Suprapubic skin (tissue), 3 donors: ENCODE measurements around the gene LENEP.

Source experiments
- POLR2AphosphoS5 ChIP-seq, 3 donors: sonication (generic); formaldehyde crosslinking; IDR thresholded peaks; one replicate each; pipeline ENCODE4 v1.6.1; 2017; ENCODE audit warnings: antibody characterized with exemption in 3 of 3
- TF ChIP-seq, protein P1 (sequence below), 2 donors: fragments of 200-600 bp in 1 of 2; fragments of 450-650 bp in 1 of 2; sonication (generic) in 1 of 2; IDR thresholded peaks; one replicate each; pipeline ENCODE4 v1.5.1; 2016 to 2019; ENCODE audit warnings: antibody characterized with exemption in 2 of 2, mild to moderate bottlenecking in 1 of 2, moderate library complexity in 1 of 2

GRCh38 chr1:154972213-154972516 is 21.2 kb upstream of the LENEP start:
- TF ChIP-seq, protein P1, sequence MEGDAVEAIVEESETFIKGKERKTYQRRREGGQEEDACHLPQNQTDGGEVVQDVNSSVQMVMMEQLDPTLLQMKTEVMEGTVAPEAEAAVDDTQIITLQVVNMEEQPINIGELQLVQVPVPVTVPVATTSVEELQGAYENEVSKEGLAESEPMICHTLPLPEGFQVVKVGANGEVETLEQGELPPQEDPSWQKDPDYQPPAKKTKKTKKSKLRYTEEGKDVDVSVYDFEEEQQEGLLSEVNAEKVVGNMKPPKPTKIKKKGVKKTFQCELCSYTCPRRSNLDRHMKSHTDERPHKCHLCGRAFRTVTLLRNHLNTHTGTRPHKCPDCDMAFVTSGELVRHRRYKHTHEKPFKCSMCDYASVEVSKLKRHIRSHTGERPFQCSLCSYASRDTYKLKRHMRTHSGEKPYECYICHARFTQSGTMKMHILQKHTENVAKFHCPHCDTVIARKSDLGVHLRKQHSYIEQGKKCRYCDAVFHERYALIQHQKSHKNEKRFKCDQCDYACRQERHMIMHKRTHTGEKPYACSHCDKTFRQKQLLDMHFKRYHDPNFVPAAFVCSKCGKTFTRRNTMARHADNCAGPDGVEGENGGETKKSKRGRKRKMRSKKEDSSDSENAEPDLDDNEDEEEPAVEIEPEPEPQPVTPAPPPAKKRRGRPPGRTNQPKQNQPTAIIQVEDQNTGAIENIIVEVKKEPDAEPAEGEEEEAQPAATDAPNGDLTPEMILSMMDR (IDR thresholded peaks at IDR 0.05): no peak
- TF ChIP-seq POLR2AphosphoS5 (IDR thresholded peaks at IDR 0.05): no peak
